22Rv1 (cell line): ENCODE results near the gene MSH2.

ENCODE experiments used
- CTCF ChIP-seq: fragments of 450-650 bp; IDR thresholded peaks from 2 replicates; pipeline ENCODE4 v1.5.1; 2017; ENCODE audit warnings: mild to moderate bottlenecking
- ZFX ChIP-seq: fragments of 450-650 bp; IDR thresholded peaks from 2 replicates; pipeline ENCODE4 v1.6.1; 2017; ENCODE audit warnings: antibody characterized with exemption, borderline replicate concordance

GRCh38 chr2:47426786-47427185, 23.8 kb downstream of the MSH2 start:
- TF ChIP-seq CTCF (no peak), ZFX (no peak)
